Mammary epithelial cell (primary cell): ENCODE measurements around the gene LRRC37A3.
"Not testable (repeated sequence)": the region's sequence is repeated elsewhere in the genome, so short reads cannot be mapped to it uniquely, and the experiment has no call there.

Experiments used
- EZH2 ChIP-seq: IDR thresholded peaks from 2 replicates; pipeline ENCODE4 v1.6.1; 2012; ENCODE audit warnings: low read length, inconsistent platforms, borderline replicate concordance
- TF ChIP-seq, protein P1 (sequence below), 2 donors: IDR thresholded peaks in 1 of 2; conservative IDR thresholded peaks in 1 of 2; 2 replicates each; pipeline ENCODE4 v1.5.1; 2011 to 2012; ENCODE audit warnings: inconsistent platforms in 2 of 2, low read length in 2 of 2, mild to moderate bottlenecking in 2 of 2, control low read depth in 1 of 2, low read depth in 1 of 2; ENCODE audit not compliant: insufficient read depth in 1 of 2; ENCODE audit errors: extremely low read depth in 1 of 2

DNA sequence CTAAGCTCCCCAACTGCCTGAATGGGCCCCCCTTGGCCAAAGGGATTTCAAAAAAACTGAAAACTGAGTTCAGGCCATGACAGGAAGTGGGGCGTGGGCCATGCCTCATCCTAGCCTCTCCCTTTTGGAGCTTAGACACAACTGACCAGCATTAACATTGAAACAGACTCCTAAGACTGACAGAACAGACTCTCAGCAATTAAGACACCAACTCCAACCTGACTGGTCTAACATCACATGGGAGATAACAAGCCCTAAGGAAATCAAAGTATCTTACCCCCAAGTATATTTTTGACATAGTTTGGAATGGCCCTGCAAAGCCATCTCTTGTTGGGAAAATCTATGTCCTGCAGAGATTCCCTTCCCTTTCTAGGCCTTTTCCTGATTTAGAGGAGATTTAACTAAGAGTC is 88.6 kb downstream of the LRRC37A3 start:
- TF ChIP-seq, protein P1, sequence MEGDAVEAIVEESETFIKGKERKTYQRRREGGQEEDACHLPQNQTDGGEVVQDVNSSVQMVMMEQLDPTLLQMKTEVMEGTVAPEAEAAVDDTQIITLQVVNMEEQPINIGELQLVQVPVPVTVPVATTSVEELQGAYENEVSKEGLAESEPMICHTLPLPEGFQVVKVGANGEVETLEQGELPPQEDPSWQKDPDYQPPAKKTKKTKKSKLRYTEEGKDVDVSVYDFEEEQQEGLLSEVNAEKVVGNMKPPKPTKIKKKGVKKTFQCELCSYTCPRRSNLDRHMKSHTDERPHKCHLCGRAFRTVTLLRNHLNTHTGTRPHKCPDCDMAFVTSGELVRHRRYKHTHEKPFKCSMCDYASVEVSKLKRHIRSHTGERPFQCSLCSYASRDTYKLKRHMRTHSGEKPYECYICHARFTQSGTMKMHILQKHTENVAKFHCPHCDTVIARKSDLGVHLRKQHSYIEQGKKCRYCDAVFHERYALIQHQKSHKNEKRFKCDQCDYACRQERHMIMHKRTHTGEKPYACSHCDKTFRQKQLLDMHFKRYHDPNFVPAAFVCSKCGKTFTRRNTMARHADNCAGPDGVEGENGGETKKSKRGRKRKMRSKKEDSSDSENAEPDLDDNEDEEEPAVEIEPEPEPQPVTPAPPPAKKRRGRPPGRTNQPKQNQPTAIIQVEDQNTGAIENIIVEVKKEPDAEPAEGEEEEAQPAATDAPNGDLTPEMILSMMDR (conservative IDR thresholded peaks at IDR 0.05 in 1 of 2, IDR thresholded peaks at IDR 0.05 in 1 of 2; ENCODE audit: extremely low read depth in 1 of 2, insufficient read depth in 1 of 2, low read depth in 1 of 2, low read length in 2 of 2) = not testable (repeated sequence)
- not testable (repeated sequence) for TF ChIP-seq EZH2
